Muscle of leg (tissue), 9 donors: ENCODE measurements around the gene ZDHHC6. TPM values are rescaled to one million over a fixed set of nuclear protein-coding genes. Genes with fewer than 3 reads are reported as not detected.

Experiments
- polyA plus RNA-seq, 8 donors: library from polyadenylated mRNA; unstranded; fragments of 120-200 nt; gene quantifications; one replicate each; pipeline versions ENCODE4 v1.2.1 to v1.2.3, GENCODE V29; 2013; ENCODE audit warnings: inconsistent platforms in 1 of 8, low replicate concordance in 1 of 8; ENCODE audit not compliant: insufficient read length in 8 of 8, insufficient read depth in 1 of 8
- total RNA-seq: library from RNA; stranded (reverse); fragments of 120-200 nt; gene quantifications from one replicate; pipeline ENCODE4 v1.2.4, GENCODE V29; 2013

ZDHHC6 gene
- total and polyA plus RNA-seq, 9 donors: 23.4 to 36.6 (median 30.4) TPM

Other genes starting within 250 kb of the ZDHHC6 start
- 0.04 TPM for gene TECTB, start 163.5 kb downstream of the ZDHHC6 start, total RNA-seq
- gene TECTB, start 163.5 kb downstream of the ZDHHC6 start, polyA plus RNA-seq: under 1 TPM in 3 of 8 donors, not detected in 5; 0.04 to 0.07 (median 0.05) TPM
- gene ACSL5, start 72.8 kb downstream of the ZDHHC6 start, total RNA-seq: 1.7 TPM
- 10 to 100 TPM in 1 of 8 donors, 1 to 10 TPM in 7; 1.6 to 17.1 (median 2.0) TPM for gene ACSL5, start 72.8 kb downstream of the ZDHHC6 start, polyA plus RNA-seq
- 23.5 TPM for gene VTI1A, start 301 bp upstream of the ZDHHC6 start, total RNA-seq
- 10 to 100 TPM in 7 of 8 donors, 1 to 10 TPM in 1; 8.8 to 16.4 (median 13.4) TPM for gene VTI1A, start 301 bp upstream of the ZDHHC6 start, polyA plus RNA-seq